Central memory CD8-positive, alpha-beta T cell (primary cell): Measurements from ENCODE around the gene PPP2R3B.

Experiments
- ATAC-seq: fragments of 150-1000 bp; cut with Tn5 transposase; replicated peaks from 2 replicates; pipeline ENCODE4 v1.10.0; 2022; ENCODE audit warnings: mild to moderate bottlenecking, moderate FRiP score, moderate number of reproducible peaks; ENCODE audit not compliant: poor library complexity, severe bottlenecking; ENCODE audit errors: extremely low read depth
- DNase-seq, 2 donors: peaks; one replicate each; pipeline ENCODE4 v3.0.0; 2021; ENCODE audit warnings: low spot score in 2 of 2
- H3K27ac Mint-ChIP-seq: one replicate; pipeline ENCODE4 v1.8.0; 2022; ENCODE audit warnings: low read depth, mild to moderate bottlenecking, moderate library complexity, mixed read lengths
- H3K27me3 Mint-ChIP-seq: one replicate; pipeline ENCODE4 v1.8.0; 2022; ENCODE audit warnings: mixed read lengths
- H3K36me3 Mint-ChIP-seq: one replicate; pipeline ENCODE4 v1.8.0; 2022; ENCODE audit warnings: mild to moderate bottlenecking, moderate library complexity, mixed read lengths; ENCODE audit not compliant: insufficient read depth
- H3K4me1 Mint-ChIP-seq: one replicate; pipeline ENCODE4 v1.8.0; 2022; ENCODE audit warnings: mixed read lengths
- H3K4me3 Mint-ChIP-seq: one replicate; pipeline ENCODE4 v1.8.0; 2022; ENCODE audit warnings: mild to moderate bottlenecking, moderate library complexity, mixed read lengths
- H3K9me3 Mint-ChIP-seq: one replicate; pipeline ENCODE4 v1.8.0; 2022; ENCODE audit warnings: mixed read lengths

The PPP2R3B gene

GRCh38 chrX:323721-324628 lies 62.7 kb downstream of the PPP2R3B start:
- H3K27ac Mint-ChIP-seq = peak overlapping the region; percentile 97
- no peaks in the 10 kb centered on the region for H3K27me3 Mint-ChIP-seq
- ATAC-seq = peak; percentile 29
- H3K36me3 Mint-ChIP-seq = peaks cover 19% of the 10 kb centered on the region
- H3K4me1 Mint-ChIP-seq = peaks cover 26% of the 10 kb centered on the region
- H3K4me3 Mint-ChIP-seq = peak overlapping the region; percentile 67
- peak in 1 of 2 donors; percentile 34 for DNase-seq
- no peaks in the 10 kb centered on the region for H3K9me3 Mint-ChIP-seq

DNA sequence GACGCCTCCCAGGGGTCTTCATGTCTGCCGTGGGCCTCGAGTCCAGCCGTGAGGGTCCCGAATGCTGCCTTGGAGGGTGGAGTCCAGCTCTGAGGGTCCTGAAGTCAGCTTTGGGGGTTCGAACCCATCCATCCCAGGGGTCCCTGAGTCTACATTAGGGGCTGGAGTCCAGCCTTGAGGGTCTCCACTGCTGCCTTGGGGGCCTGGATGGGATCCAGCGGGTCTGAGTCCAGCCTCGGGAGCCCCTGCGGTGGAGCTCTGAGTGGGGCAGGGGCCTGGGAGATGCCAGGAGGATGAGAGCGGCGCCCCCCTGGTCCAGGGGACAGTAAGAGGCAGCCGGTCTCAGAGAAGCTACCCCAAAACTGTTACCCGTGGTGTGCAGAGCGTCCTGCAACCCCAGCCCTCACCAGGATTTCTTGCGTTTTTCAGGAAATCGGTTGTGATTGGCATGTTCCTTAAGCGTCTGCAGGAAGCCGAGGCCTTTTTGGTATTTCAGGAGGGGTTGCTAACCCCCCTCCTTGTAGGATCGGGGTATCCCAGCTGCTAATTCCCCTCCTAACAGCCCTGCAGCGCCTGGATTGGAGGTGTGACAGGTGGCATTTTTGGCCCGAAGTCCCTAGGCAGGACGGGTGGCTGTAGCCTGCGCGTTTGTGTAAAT lies 66.5 kb downstream of the PPP2R3B start:
- Mint-ChIP-seq H3K9me3 (no peaks in the 10 kb centered on the region), H3K4me1 (peaks cover 34% of the 10 kb centered on the region), H3K27ac (peak overlapping the region; percentile 56), H3K4me3 (peak overlapping the region; percentile 78), H3K36me3 (peaks cover 32% of the 10 kb centered on the region), H3K27me3 (no peaks in the 10 kb centered on the region)
- ATAC-seq (no peak), DNase-seq (peak in 1 of 2 donors; percentile 30)

- DNase-seq (no peak), ATAC-seq (no peak)
- H3K27me3 Mint-ChIP-seq = no peaks in the 10 kb centered on the region
- H3K4me1 Mint-ChIP-seq = peaks cover 29% of the 10 kb centered on the region
- peak overlapping the region; percentile 78 for H3K4me3 Mint-ChIP-seq
- peak overlapping the region; percentile 95 for H3K27ac Mint-ChIP-seq
- H3K36me3 Mint-ChIP-seq = peaks cover 32% of the 10 kb centered on the region
- no peaks in the 10 kb centered on the region for H3K9me3 Mint-ChIP-seq
Observed at GRCh38 chrX:319579-320125, 67.1 kb downstream of the PPP2R3B start.

DNA sequence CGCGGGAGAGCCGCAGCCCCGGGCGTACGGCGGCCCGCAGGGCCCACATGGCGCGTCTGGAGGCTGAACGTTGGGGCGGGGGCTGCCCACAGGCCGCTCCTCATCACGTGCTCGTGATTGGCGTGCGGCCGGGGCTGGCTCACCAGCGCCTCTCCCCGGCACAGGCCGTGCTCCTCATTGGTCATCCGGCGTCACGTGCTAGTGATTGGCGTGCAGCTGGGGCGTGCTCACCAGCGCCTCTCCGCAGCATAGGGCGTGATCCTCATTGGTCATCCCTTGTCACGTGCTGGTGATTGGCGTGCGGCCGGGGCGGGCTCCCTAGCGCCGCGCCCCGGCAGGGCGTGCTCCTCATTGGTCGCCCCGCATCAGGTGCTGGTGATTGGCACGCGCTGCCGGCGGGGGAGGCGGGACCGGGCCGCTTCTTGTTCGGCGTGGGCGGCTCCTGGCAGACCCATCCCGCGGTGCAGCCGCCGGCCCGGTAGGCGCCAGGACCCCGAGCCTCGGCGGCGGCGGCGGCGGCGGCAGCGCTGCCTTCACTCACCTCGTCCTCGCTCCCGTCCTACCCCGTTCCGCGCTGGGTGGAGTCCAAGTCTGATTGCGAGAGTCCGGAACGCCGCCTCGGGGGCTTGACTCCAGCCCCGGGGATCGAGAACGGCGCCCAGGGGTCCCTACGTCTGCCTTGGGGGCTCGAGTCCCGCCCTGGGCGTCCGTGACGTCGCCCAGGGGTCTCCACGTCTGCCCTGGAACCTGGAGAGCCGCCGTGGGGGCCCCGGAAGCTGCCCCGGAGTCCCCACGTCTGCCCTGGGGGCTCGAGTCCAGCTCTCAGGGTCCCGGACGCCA lies 67.7 kb downstream of the PPP2R3B start, which contains the start of gene GTPBP6:
Gene GTPBP6, minus strand, starts transcription at position 58 of the 840 bp plus-strand sequence. Its CDS starts 9 bp downstream, at position 49.
- Mint-ChIP-seq H3K4me1 (peaks cover 28% of the 10 kb centered on the region), H3K27me3 (no peaks in the 10 kb centered on the region), H3K27ac (peak within 1 kb of the TSS; percentile 95), H3K4me3 (peak within 1 kb of the TSS; percentile 78), H3K9me3 (no peaks in the 10 kb centered on the region), H3K36me3 (peaks cover 29% of the 10 kb centered on the region)
- peak; percentile 68 for ATAC-seq
- peak; percentile 95 to 100 for DNase-seq

DNA sequence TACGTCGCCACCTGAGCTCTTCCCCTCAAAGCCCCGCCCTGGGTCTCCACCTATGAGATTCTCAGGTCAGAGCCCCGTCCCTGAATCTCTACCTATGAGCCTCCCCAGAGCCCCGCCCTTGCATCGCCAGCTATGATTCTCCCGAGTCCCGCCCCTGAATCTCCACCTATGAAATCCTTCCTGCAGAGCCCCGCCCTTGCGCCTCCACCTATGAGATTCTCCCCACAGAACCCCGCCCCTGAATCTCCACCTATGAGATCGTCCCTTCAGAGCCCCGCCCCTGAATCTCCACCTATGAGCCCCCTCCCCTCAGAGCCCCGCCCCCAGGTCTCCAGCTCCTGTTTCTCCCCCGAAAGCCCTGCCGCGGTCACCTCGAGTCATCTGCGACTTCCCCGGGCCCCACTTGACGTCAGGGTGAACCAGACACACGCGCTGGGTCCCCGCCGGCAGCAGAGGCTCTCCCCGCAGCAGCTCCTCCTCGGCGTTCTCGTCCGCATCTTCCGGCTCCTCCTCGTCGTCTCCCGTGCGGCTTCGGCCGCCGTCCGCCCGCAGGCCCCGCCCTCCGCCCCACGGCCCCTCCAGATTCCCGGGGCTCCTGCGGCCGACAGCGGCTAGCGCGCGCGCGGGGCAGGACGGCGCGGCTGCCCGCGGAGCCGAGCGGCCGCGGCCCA lies 68.5 kb downstream of the PPP2R3B start:
- peak overlapping the region; percentile 95 for H3K27ac Mint-ChIP-seq
- H3K36me3 Mint-ChIP-seq = peaks cover 24% of the 10 kb centered on the region
- no peaks in the 10 kb centered on the region for H3K9me3 Mint-ChIP-seq
- H3K4me1 Mint-ChIP-seq = peaks cover 22% of the 10 kb centered on the region
- ATAC-seq (peak; percentile 61), DNase-seq (peak; percentile 96 to 100)
- H3K4me3 Mint-ChIP-seq = peak overlapping the region; percentile 78
- H3K27me3 Mint-ChIP-seq = no peaks in the 10 kb centered on the region

GRCh38 chrX:317424-318067 lies 69.2 kb downstream of the PPP2R3B start:
- ATAC-seq (no peak), DNase-seq (no peak)
- no peaks in the 10 kb centered on the region for H3K27me3 Mint-ChIP-seq
- H3K27ac Mint-ChIP-seq = peak overlapping the region; percentile 95
- peaks cover 16% of the 10 kb centered on the region for H3K4me1 Mint-ChIP-seq
- no peaks in the 10 kb centered on the region for H3K9me3 Mint-ChIP-seq
- H3K4me3 Mint-ChIP-seq = peak overlapping the region; percentile 78
- H3K36me3 Mint-ChIP-seq = peaks cover 19% of the 10 kb centered on the region

DNA sequence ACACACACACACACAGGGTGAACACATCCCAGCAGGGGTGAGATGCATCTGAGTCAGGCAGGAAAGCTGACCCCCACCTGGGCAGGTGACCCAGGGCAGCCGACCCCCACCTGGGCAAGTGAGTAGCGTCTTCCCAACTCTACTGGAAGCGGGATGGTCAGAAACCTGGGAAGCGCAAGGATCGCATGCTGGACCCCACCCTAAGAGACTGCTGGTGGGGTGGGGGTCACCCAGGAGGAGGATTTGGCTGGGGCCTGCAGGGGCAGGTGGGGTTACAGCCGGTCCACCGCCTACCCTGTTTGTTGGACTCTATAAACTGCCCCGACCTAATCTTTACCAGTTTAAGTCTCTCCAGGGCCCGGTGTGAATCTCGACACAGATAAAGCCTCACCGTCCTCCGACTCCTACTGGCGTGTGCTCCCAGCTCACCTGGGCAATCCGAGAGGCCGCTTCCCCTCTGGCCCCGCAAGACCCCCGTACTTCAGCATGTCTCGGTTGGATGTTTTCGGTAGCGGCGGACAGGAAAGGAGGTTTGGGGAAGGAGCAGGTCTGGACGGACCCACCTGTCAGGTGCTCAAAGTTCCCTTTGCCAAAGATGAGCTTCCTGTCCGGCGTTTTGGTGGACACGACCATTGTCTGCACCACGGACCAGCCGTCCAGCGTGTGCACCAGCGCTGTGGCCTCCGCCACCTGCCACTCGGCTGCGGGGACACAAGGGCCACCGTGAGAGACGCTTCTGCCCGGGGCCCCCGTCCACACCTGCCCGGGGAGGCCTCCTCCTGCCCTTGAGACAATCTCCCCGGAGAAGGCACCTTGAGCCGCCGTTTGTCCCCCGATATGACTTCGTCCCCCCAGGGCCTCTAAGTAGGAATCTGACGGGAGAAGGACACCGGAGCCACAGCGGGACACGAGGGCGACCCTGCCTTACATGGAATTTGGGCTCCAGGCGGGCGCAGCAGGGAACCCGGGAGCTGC lies 70.1 kb downstream of the PPP2R3B start:
- Mint-ChIP-seq H3K4me3 (peak overlapping the region; percentile 78), H3K27me3 (no peaks in the 10 kb centered on the region), H3K36me3 (peaks cover 22% of the 10 kb centered on the region), H3K4me1 (peaks cover 14% of the 10 kb centered on the region), H3K27ac (peak overlapping the region; percentile 95), H3K9me3 (no peaks in the 10 kb centered on the region)
- DNase-seq (no peak), ATAC-seq (no peak)

- Mint-ChIP-seq H3K36me3 (peaks cover 29% of the 10 kb centered on the region), H3K4me3 (no peak overlapping the region), H3K9me3 (no peaks in the 10 kb centered on the region), H3K27ac (no peak overlapping the region), H3K27me3 (no peaks in the 10 kb centered on the region), H3K4me1 (peaks cover 8% of the 10 kb centered on the region)
- ATAC-seq = no peak
- DNase-seq = no peak
Observed at GRCh38 chrX:314781-315595, 71.7 kb downstream of the PPP2R3B start.

DNA sequence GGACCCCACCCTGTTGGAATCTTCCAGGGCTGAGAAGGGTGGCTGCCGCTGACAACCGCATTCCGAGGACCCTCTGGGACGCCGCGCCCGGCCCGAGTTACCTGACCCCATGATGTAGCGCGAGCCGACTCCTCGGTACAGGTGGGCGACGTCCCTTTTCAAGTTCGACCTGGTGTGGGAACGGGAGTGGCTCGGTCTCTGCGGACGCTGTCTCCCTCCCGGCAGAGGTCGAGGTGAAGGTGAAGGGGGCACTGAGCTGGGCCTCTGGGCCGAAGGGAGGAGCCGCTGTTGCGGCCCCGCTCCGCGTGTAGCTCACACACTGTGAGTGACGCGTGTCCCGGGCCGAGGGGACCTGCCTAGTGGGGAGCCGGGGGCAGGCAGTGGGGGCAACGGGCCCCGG lies 72.7 kb downstream of the PPP2R3B start:
- H3K9me3 Mint-ChIP-seq = no peaks in the 10 kb centered on the region
- H3K27me3 Mint-ChIP-seq = no peaks in the 10 kb centered on the region
- DNase-seq = no peak
- peaks cover 8% of the 10 kb centered on the region for H3K4me1 Mint-ChIP-seq
- peaks cover 36% of the 10 kb centered on the region for H3K36me3 Mint-ChIP-seq
- no peak for ATAC-seq
- H3K4me3 Mint-ChIP-seq = no peak overlapping the region
- no peak overlapping the region for H3K27ac Mint-ChIP-seq

DNA sequence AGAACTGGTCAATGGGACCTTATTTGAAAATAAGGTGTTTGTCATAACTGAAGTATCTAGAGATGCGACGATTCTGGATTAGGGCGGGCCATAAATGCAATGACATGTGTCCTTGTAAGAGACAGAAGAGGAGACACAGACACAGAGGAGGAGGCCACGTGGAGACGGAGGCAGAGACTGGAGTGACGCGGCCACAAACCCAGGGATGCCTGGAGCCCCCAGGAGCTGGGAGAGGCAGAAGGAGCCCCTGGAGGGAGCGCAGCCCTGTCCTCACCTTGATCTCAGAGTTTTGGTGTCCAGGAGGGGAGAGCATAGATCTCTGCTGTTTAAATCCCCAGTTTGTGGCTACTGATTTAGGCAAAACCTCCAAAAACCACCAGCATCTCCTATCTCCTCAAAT lies 73.2 kb downstream of the PPP2R3B start:
- no peak overlapping the region for H3K27ac Mint-ChIP-seq
- DNase-seq (no peak), ATAC-seq (no peak)
- H3K36me3 Mint-ChIP-seq = peaks cover 35% of the 10 kb centered on the region
- H3K4me3 Mint-ChIP-seq = no peak overlapping the region
- H3K4me1 Mint-ChIP-seq = peaks cover 8% of the 10 kb centered on the region
- no peaks in the 10 kb centered on the region for H3K27me3 Mint-ChIP-seq
- H3K9me3 Mint-ChIP-seq = no peaks in the 10 kb centered on the region
